Kidney tubule cell (primary cell): Measurements from ENCODE around the gene RAB4B.
A peak's percentile ranks its signal among the peaks of the same experiment; 100 is the strongest.
"Not testable (repeated sequence)": the region's sequence is repeated elsewhere in the genome, so short reads cannot be mapped to it uniquely, and the experiment has no call there.

ENCODE experiments used
- DNase-seq: peaks from one replicate; pipeline ENCODE4 v3.0.0-alpha.2; 2018; ENCODE audit warnings: low spot score

RAB4B gene

DNA sequence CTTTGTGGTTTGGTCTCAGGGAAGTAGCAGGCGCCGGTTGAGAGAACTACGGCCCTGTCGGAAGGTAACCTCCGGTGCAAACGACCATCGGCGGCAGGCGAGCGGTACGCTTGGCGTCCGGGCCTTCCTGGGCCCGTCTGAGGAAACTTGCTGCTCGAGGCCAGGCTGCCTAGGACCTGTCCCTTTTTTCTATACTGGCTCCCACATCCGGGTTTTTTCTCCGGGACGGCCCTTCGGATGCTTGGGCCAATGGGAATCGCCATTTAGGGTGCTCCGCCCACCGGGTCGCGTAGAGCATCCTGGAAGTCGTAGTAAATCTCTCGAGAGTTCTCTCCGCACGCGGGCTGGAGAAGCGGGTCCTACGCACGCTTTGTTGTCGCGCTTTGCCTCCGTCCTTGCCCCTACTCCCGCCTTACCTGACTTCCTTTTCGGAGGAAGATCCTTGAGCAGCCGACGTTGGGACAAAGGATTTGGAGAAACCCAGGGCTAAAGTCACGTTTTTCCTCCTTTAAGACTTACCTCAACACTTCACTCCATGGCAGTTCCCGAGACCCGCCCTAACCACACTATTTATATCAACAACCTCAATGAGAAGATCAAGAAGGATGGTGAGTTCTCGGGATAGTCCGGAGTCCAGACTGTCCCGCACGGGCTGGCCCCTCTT, 27.0 kb upstream of the RAB4B start, which contains the start of gene SNRPA:
Gene SNRPA (plus strand): TSS at position 330 of the 664 bp plus-strand sequence. CDS start 206 bp downstream, at position 536.
- DNase-seq, result peak; percentile 98

GRCh38 chr19:40752257-40752781, 25.7 kb upstream of the RAB4B start:
- no peak for DNase-seq

DNA sequence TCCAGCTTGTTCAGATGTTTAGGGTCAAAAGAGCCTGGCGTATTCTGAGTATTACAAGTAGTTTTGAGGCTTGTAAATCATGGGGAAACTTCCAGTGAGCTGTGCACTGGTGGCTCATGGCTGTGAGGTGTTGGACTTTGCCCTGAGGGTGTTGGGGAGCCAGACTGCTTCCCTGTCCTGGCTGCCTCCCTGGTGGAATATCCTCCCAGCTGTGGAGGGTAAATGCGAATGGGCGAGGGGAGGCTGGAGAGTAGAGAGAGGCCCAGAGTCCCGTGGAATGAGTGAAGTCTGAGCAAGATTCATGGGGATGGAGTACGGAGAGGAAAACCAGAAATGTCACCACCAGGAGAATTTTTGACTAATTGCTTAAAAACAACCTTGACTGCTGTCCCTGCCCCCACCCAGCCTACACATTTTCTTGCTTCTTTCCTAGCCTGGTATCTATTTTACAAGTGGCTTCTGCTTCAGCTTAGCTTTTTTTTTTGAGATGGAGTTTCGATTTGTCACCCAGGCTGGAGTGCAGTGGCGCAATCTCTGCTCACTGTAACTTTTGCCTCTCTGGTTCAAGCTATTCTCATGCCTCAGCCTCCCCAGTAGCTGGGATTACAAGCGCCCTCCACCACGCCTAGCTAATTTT, 23.3 kb upstream of the RAB4B start:
- DNase-seq, result peak; percentile 23

- DNase-seq, result peak; percentile 23
These were observed 22.8 kb upstream of the RAB4B start for GRCh38 chr19:40755248-40755624.

DNA sequence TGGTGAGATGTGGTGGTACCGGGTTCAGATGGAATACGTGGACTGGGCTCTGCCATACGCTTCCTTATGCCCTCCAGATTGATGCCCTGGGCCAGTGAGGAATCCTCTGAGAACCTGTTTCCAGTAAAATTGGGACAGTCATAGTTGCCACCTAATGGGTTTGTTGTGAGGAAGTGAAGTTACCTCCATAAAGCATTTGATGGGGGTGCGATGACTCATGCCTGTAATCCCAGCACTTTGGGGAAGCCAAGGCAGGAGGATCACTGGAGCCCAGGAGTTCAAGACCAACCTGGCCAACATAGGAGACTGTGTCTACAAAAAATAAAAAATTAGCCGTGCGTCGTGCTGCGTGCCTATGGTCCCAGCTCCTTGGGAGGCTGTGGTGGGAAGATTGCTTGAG, 22.3 kb upstream of the RAB4B start:
- DNase-seq, result no peak

DNA sequence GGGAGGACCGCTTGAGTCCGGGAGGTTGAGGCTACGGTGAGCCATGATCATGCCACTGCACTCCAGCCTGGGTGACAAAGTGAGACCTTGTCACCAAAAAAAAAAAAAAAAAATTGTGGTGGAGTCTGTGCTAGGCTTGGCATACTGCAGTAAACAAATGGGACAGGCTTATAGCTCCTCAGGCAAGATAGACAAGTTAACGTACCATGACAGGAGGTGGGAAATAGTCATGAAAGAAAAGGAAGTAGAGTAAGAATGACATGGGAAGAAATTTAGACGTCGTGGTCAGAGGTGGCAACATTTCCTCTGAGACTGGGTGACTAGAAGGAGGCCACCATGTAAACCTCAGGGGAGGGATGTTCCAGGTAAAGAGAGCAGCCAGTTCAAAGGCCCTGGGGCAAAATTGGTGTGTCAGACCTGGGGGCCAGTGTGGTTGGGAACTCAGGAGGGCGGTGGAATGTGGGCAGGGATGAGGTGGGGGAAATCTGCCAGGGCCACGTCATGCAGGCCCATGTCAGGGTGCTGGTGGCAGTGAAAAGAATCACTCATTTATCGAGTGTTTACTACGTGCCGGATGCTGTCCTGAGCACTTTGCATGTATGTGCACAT, 21.4 kb upstream of the RAB4B start:
- peak; percentile 28 for DNase-seq

DNA sequence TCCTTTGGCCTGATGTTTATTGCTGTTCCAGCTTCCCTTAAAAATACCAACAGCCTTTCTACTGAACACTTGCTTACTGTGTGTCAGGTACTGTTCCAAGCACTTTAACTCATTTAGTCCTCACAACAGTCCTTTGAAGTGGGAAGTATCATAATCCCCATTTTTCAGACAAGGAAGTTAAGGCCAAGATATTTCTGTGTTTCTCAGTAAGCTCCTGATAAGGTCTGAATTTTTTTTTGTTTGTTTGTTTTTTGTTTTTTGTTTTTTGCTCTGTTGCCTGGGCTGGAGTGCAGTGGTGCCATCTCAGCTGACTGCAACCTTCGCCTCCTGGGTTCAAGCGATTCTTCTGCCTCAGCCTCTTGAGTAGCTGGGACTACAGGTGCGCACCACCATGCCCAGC, 19.6 kb upstream of the RAB4B start:
- DNase-seq, result no peak

DNA sequence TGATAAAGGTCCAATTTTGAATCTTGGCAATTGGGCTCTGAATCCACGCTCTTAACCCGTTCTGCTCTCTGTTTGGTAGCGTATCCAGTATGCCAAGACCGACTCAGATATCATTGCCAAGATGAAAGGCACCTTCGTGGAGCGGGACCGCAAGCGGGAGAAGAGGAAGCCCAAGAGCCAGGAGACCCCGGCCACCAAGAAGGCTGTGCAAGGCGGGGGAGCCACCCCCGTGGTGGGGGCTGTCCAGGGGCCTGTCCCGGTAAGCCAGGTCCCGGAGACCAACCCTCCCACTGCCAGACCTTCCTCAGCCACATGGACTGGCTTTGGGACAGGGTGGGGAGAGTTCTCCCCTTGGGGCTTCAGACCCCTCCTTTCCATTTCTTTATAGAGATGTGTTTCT, 18.7 kb upstream of the RAB4B start:
- no peak for DNase-seq

- no peak for DNase-seq
These were observed 15.1 kb upstream of the RAB4B start for GRCh38 chr19:40762754-40763470.

DNA sequence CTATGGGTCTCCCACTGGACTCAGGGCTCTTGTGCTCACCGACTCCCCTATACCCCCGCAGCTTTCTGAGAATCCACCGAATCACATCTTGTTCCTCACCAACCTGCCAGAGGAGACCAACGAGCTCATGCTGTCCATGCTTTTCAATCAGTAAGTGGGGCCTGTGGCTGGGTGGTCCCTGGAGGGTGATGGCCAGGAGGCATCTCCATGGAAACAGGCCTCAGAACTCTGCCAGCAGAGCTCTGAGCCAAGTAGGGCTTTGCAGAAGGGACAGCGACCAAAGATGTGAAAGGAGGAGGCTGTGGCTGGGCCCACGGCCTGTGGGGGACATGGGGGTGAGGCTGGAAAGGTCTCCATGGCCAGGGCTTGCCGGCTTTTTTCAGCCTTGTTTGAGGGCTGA, 14.5 kb upstream of the RAB4B start:
- DNase-seq, result no peak

DNA sequence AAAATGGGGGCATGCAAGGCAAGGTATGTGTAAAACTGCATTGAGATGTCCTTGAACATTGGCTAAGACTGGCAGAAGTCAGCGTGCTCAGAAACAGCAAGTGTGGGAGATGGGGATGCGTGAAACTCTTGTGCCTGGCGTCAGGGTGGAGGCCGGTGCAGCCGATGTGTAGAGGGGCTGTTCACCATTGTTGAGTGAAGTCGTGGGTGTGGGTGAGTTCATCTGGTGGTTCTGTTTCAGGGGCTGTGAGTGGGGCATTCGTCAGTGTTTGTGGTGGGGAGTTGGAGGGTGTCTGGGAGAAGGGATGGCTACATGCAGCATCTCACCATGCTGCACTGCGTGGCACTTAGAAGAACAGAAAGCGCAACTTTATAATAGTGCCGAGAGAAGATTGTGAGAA, 14.1 kb upstream of the RAB4B start:
- no peak for DNase-seq

DNA sequence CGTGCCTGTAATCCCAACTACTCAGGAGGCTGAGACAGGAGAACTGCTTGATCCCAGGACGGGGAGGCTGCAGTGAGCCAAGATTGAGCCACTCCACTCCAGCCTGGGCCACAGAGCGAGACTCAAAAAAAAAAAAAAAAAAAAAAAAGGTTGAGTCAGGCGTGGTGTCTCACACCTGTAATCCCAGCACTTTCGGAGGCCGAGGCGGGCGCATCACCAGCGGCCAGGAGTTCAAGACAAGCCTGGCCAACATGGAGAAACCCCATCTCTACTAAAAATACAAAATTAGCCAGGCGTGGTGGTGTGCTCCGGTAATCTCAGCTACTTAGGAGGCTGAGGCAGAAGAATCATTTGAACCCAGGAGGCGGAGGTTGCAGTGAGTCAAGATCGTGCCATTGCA, 11.7 kb upstream of the RAB4B start:
- DNase-seq, result not testable (repeated sequence)

- no peak for DNase-seq
These were observed 9.2 kb upstream of the RAB4B start for GRCh38 chr19:40768869-40769268.

GRCh38 chr19:40771101-40771862, 6.8 kb upstream of the RAB4B start:
- DNase-seq, result peak; percentile 7

- no peak for DNase-seq
These were observed 3.0 kb upstream of the RAB4B start, which contains the start of gene MIA for GRCh38 chr19:40774916-40775631. Gene MIA (plus strand): TSS chr19:40775521. CDS start chr19:40775543, 22 bp downstream.

- no peak for DNase-seq
These were observed 2.4 kb upstream of the RAB4B start for GRCh38 chr19:40775632-40776022.

- DNase-seq, result no peak
These were observed 1.7 kb upstream of the RAB4B start for GRCh38 chr19:40776364-40776763.

- peak; percentile 89 for DNase-seq
These were observed 959 bp upstream of the RAB4B start for GRCh38 chr19:40776932-40777644.

DNA sequence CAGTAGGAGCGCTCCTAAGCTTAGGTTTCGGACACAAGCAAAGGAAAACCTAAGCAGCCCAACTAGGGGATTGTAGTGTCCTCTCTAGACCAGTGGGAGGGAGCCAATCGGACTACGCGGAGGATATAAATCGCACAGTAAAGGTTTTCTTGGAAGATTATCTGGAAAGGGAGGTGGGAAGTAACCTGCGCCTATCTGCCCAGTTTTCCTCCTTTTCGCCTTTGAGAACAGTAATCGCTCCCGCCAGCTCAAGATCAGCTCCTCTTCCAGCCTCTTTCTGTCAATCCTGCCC, 456 bp upstream of the RAB4B start:
- DNase-seq, result no peak

- DNase-seq, result peak; percentile 43
These were observed 748 bp downstream of the RAB4B start for GRCh38 chr19:40778706-40779284.
